Vein endothelial cell (primary cell): ENCODE results near the gene TMEM196. TPM values are rescaled to one million over a fixed set of nuclear protein-coding genes. Genes with fewer than 3 reads are reported as not detected.

ENCODE experiments used
- small RNA-seq: library from RNA; depleted of rRNA; stranded (forward); fragments of <200 nt; gene quantifications from one replicate; pipeline ENCODE3, GENCODE V24; 2012
- total RNA-seq: library from RNA; depleted of rRNA; stranded (reverse); fragments of >200 nt; gene quantifications from 2 replicates; pipeline ENCODE4 v1.2.3, GENCODE V29; 2012

TMEM196 gene
- total RNA-seq: not detected in 2 replicates

DNA sequence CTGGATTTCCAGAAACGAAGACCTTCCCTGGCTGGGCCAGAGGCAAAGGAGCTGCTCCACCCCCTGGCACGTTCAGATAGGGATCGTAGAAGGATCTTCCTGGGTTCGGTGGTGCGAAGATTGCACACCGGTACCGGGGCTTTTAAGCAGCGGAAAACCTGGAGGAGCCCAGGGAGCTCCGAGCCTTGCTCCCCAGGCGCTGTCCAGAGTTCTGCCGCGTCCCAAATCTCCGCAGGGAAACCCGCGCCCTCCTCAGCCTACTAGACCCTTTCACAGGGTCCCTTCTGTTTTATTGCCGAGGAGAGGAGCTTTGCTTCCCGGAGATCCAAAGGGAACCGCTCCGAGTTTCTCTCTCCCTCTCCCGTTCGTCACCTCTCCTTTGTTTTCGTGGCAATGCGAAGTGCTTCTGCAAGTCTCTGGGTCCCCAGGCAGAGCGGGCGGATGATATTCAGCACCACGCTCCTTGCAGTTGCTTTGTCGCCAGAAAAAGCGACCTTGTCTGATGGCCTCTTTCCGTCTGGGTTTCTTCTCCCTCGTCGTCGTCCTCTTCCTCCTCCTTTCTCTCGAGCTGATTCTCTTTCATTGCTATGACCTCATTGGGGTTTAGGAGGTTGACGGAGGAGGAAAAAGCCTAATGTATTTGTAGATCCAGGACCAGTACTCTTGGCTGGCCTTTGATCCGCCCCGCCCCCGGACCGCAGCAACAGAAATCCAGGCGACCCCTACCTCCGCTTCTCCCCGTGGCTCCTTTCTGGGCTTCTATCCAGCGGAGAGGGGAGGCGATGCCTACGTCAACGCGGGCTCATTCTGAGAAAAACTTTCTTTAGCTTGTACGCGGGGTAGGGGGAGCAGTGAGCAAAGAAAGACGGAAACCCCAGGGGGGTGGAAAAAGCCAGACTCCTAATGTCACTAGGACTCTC lies at the start of gene TMEM196:
TMEM196 (minus strand) TSS at position 777 of the 920 bp plus-strand sequence. CDS start 921 bp downstream, outside the sequence.

DNA sequence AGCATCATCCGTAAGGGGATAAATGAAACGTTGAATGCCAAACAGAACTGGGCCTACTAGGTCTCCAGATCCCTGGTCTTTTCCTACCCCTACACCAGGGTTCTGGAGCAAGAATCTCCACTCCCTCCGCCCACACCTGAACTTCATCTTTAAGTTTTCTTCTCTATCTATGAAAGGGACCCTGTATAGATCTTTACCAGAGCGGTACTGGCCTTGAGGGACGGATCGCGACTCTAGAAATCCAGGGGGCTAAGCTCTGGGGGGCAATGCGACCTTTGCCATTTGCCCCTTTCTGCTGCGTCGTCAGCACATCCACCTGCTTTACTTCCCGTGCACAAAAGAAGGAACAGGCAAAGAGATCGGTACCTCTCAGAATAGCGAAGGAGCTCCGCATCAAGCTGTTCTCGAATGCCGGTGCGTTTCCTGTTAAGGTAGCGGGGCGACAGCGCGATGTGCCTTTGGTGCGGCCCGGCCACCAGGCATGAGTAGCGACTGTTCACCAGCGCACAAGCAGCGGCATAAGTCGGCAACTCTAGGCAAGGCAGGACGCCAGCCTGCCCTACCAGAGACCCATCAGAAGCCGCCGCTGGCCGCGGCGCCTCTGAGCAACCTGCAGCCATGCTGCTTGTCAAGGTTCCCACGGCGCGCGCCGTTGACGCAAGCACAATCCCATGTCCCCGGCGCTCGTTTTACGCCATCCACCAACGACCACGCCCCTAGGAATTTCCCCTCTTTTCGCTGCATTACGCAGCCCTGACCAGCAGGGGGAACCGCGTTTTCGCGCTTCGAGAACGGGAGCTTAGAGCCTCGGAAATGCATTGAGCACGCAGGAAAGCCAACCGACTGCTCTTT lies 64.8 kb downstream of the TMEM196 start, which contains the start of gene POLR1F:
POLR1F (minus strand) TSS at position 641 of the 852 bp plus-strand sequence; CDS start at position 620, 21 bp downstream.

Small RNAs within 50 kb of the gene (small RNA-seq; reads per million reads assigned to genes)
- 0.45 reads per million, percentile 26 among the genes with 10 or more reads in this experiment for gene MIR3146

Other genes starting within 250 kb of the TMEM196 start
- 23.5 and 32.2 TPM in 2 replicates for gene POLR1F, start 64.6 kb downstream of the TMEM196 start, total RNA-seq